Transverse colon (tissue), 4 donors: ENCODE results near the gene KBTBD3. TPM values are rescaled to one million over a fixed set of nuclear protein-coding genes. Genes with fewer than 3 reads are reported as not detected.

Experiments used
- DNase-seq: peaks from one replicate; pipeline ENCODE4 v3.0.0-alpha.2; 2019
- H3K27ac ChIP-seq, 4 donors: fragments of 200-600 bp; sonication (generic); 2 replicates each; pipeline ENCODE4 v1.5.1; 2016 to 2018; ENCODE audit warnings: inconsistent platforms in 4 of 4
- H3K27me3 ChIP-seq: fragments of 200-600 bp; sonication (generic); 2 replicates; pipeline ENCODE4 v1.5.1; 2017; ENCODE audit warnings: inconsistent platforms
- H3K36me3 ChIP-seq, 4 donors: fragments of 200-600 bp; sonication (generic); 2 replicates each; pipeline ENCODE4 v1.5.1; 2017 to 2019; ENCODE audit warnings: inconsistent platforms in 4 of 4
- H3K4me1 ChIP-seq, 4 donors: fragments of 200-600 bp; sonication (generic); 2 replicates each; pipeline ENCODE4 v1.5.1; 2017 to 2020; ENCODE audit warnings: inconsistent platforms in 4 of 4
- H3K4me3 ChIP-seq, 4 donors: fragments of 200-600 bp; sonication (generic); 1 replicate in 1 of 4; 2 replicates in 3 of 4; pipeline versions ENCODE4 v1.5.1 to v1.6.1; 2017 to 2019; ENCODE audit warnings: inconsistent platforms in 4 of 4
- H3K9me3 ChIP-seq, 2 donors: fragments of 200-600 bp; sonication (generic); 2 replicates each; pipeline ENCODE4 v1.5.1; 2017 to 2019; ENCODE audit warnings: inconsistent platforms in 2 of 2
- EP300 ChIP-seq: sonication (generic); formaldehyde crosslinking; IDR thresholded peaks from one replicate; pipeline ENCODE4 v1.6.1; 2017; ENCODE audit warnings: antibody characterized with exemption, low read depth
- POLR2A ChIP-seq: fragments of 450-650 bp; IDR thresholded peaks from one replicate; pipeline ENCODE4 v1.6.1; 2016; ENCODE audit warnings: antibody characterized with exemption, mild to moderate bottlenecking, moderate library complexity
- POLR2AphosphoS5 ChIP-seq, 3 donors: sonication (generic); formaldehyde crosslinking; IDR thresholded peaks; one replicate each; pipeline ENCODE4 v1.6.1; 2016; ENCODE audit warnings: antibody characterized with exemption in 3 of 3
- WGBS, 2 donors: methylation state at CpG; one replicate each; pipeline ENCODE4 v1.1.5; 2018; ENCODE audit warnings: low coverage in 1 of 2; 5-methylcytosine and 5-hydroxymethylcytosine counted together
- in situ Hi-C, 4 donors: fragments of 200-750 bp; cut with MboI; loops; one replicate each; pipeline versions ENCODE4 v1.15.0 to v1.15.1; 2017; ENCODE audit warnings: low sequenced_read_pairs in 3 of 4, low pct_ligation_motif_present in 1 of 4, low pct_unique_long_range_greater_than_20kb in 1 of 4
- intact Hi-C: fragments of 100-400 bp; cut with DNase I; formaldehyde crosslinking; loops from one replicate; pipeline ENCODE4 v1.15.1; 2023; ENCODE audit warnings: low total_unique reads
- total RNA-seq, 4 donors: library from RNA; depleted of rRNA; stranded (reverse); fragments of >200 nt; gene quantifications; one replicate each; pipeline ENCODE4 v1.1.0, GENCODE V29; 2016
- TF ChIP-seq, protein P1 (sequence below), 5 experiments: fragments of 200-600 bp in 3 of 5; fragments of 450-650 bp in 2 of 5; sonication (generic) in 3 of 5; IDR thresholded peaks; 1 replicate in 2 of 5; 2 replicates in 3 of 5; pipeline ENCODE4 v1.5.1; 2016 to 2017; ENCODE audit warnings: antibody characterized with exemption in 5 of 5, inconsistent platforms in 3 of 5, mild to moderate bottlenecking in 2 of 5, moderate library complexity in 1 of 5

The KBTBD3 gene
- total RNA-seq, 4 donors from 2014 or later: 3.6 to 10.5 (median 7.9) TPM

DNA sequence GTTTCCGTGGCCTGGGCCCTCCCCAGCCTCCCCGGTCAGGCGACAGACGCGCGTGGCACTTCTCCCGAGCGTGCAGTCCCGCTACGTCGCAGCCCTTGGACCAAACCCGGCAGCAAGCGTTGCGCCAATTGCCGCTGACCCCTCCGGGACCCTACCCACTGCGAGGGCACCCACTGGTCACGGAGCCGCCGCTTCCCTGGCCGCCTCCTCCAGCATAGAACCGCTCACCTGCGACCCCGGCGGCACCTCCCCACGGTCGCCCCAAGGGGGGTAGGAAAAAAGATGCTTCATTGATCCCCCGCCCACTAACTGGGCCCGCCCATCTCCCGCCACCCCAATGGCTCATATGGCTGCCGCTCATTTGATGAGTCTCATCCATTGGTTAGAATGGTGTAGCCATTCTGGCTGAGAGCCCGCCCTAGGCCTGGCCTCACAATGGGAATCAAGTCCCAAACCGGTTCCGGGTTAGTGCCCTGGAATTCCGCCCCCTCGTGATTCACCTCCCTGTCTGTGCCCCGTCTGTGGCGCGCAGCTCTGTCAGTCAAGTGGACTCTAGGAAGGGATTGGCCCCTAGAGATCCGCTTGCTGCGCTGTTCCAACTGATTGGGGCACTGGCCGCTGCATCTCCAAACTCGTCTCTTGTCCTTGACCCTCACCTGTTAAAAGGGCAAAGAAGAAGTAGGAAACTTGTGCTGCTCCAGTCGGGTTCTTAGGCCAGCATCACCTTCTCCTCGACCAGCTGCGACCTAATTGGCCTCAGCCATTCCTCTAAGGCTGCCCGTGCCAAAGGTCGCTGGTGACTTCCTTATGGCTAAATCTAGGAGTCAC is 55.0 kb downstream of the KBTBD3 start, which contains the start of gene MSANTD4:
MSANTD4 (minus strand) TSS at position 274 of the 828 bp plus-strand sequence. CDS start 11,323 bp downstream, outside the sequence.
- Histone ChIP-seq H3K36me3 (no peaks in the 10 kb centered on the region), H3K9me3 (no peaks in the 10 kb centered on the region), H3K4me3 (peak within 1 kb of the TSS; percentile 57 to 95 (median 78)), H3K27ac (peak within 1 kb of the TSS; percentile 82 to 86 (median 83)), H3K4me1 (peaks cover 0 to 29% (median 3%) of the 10 kb centered on the region in 4 donors), H3K27me3 (no peaks in the 10 kb centered on the region)
- intact Hi-C loops (no loop called here), in situ Hi-C loops (no loop called here)
- TF ChIP-seq POLR2AphosphoS5 (IDR thresholded peaks at IDR 0.05) (peak; percentile 30 to 53 (median 48)), POLR2A (peak; percentile 42), EP300 (no peak)
- TF ChIP-seq, protein P1, sequence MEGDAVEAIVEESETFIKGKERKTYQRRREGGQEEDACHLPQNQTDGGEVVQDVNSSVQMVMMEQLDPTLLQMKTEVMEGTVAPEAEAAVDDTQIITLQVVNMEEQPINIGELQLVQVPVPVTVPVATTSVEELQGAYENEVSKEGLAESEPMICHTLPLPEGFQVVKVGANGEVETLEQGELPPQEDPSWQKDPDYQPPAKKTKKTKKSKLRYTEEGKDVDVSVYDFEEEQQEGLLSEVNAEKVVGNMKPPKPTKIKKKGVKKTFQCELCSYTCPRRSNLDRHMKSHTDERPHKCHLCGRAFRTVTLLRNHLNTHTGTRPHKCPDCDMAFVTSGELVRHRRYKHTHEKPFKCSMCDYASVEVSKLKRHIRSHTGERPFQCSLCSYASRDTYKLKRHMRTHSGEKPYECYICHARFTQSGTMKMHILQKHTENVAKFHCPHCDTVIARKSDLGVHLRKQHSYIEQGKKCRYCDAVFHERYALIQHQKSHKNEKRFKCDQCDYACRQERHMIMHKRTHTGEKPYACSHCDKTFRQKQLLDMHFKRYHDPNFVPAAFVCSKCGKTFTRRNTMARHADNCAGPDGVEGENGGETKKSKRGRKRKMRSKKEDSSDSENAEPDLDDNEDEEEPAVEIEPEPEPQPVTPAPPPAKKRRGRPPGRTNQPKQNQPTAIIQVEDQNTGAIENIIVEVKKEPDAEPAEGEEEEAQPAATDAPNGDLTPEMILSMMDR (IDR thresholded peaks at IDR 0.05): peak in 1 of 5 experiments; percentile 17
- WGBS, 2 donors: 2 to 17% methylated on average over 3 to 47 of the region's 48 CpGs
- DNase-seq: peak; percentile 99

DNA sequence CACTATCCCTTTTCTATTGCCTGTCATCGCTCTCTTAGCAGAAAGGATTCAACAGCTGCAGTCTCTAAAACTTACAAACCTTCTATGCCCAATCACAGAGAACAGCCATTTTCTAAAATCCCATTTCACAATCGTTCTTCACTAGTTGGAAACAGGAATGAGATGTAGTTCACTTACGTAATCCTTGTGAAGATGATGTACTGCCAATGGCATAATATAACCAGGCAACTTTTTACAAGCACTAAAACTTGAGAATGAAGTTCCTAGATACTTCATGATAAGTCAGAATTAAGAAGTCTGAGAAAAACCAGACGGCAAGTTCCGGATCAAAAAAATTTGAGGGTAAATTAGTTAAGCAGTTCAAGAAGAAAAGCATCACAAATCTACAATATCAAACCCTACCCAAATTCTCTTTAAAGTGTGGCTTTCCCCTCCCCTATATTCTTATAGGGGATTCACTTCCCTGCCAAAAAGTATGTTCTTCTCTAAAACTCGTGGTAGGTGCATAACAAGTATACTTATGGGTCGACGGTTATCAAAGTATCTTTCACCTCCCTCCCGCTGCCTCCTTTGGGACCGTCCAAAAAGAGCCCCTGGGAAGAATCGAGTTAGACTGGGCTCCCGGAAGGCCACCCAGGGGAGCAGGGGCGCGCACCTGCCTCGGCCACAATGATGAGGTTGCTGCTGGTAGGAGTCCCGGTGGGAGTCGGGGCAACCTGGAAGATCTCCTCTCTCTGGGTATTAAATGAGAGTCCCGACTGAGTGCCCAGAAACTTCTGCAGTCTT is 55.8 kb downstream of the KBTBD3 start:
- Histone ChIP-seq H3K36me3 (no peaks in the 10 kb centered on the region), H3K27ac (peak overlapping the region; percentile 81 to 86 (median 82)), H3K9me3 (no peaks in the 10 kb centered on the region), H3K27me3 (no peaks in the 10 kb centered on the region), H3K4me3 (peak overlapping the region; percentile 57 to 95 (median 78)), H3K4me1 (peaks cover 0 to 33% (median 3%) of the 10 kb centered on the region in 4 donors)
- DNase-seq: no peak
- in situ Hi-C loops (no loop called here), intact Hi-C loops (no loop called here)
- TF ChIP-seq, protein P1 (IDR thresholded peaks at IDR 0.05): no peak
- TF ChIP-seq EP300 (peak; percentile 33), POLR2AphosphoS5 (IDR thresholded peaks at IDR 0.05) (peak in 2 of 3 donors; percentile 30 to 58)
- 22 to 42% methylated on average over 4 to 18 of the region's 18 CpGs for WGBS, 2 donors

DNA sequence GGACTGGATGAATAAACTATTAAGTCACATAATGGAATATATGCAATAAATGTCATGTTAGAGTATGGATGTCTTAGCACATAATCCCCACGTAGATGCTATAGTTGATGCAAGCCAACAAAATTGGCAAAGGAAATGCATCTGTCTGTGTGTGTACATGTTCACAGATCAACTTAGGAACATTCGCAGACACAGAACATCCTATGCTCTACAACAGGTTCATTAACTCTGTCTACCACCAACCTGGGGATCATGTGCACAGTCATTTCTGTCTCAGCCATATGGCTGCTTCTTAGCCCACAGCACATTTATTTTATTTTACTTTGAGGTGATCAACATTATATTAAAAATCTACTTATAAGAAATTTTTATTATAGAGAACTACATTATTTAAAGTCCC is 60.1 kb downstream of the KBTBD3 start:
- Histone ChIP-seq H3K4me1 (peaks cover 0 to 33% (median 3%) of the 10 kb centered on the region in 4 donors), H3K4me3 (no peak overlapping the region), H3K36me3 (no peaks in the 10 kb centered on the region), H3K27ac (no peak overlapping the region), H3K27me3 (no peaks in the 10 kb centered on the region), H3K9me3 (no peaks in the 10 kb centered on the region)
- in situ Hi-C loops: no loop called here
- WGBS, 2 donors: 77 to 92% methylated on average over 2 of the region's 2 CpGs
- intact Hi-C loops: no loop called here
- no peak for DNase-seq
- TF ChIP-seq POLR2AphosphoS5 (IDR thresholded peaks at IDR 0.05) (no peak), POLR2A (no peak), EP300 (no peak)
- TF ChIP-seq, protein P1 (IDR thresholded peaks at IDR 0.05): no peak

- peaks cover 0 to 21% (median 0%) of the 10 kb centered on the region in 4 donors for H3K4me1 ChIP-seq
- TF ChIP-seq, protein P1 (IDR thresholded peaks at IDR 0.05): no peak
- no peak for TF ChIP-seq EP300
- TF ChIP-seq POLR2AphosphoS5 (IDR thresholded peaks at IDR 0.05): no peak
- TF ChIP-seq POLR2A: no peak
- no peaks in the 10 kb centered on the region for H3K9me3 ChIP-seq
- no peak for DNase-seq
- no peak overlapping the region for H3K4me3 ChIP-seq
- H3K27me3 ChIP-seq: no peaks in the 10 kb centered on the region
- no peak overlapping the region for H3K27ac ChIP-seq
- in situ Hi-C loops: no loop called here
- WGBS, 2 donors: 70 to 71% methylated on average over 2 of the region's 2 CpGs
- intact Hi-C loops: no loop called here
- peaks cover 0 to 8% (median 3%) of the 10 kb centered on the region in 4 donors for H3K36me3 ChIP-seq
Observed at GRCh38 chr11:106015066-106015465, 62.1 kb downstream of the KBTBD3 start.
